ENCODE measurements around the gene MICALL1. TPM values are rescaled to one million over a fixed set of nuclear protein-coding genes. Genes with fewer than 3 reads are reported as not detected.

MICALL1 gene
- total and polyA plus RNA-seq, 2 of the 4 experiments (the other 2 are of a cell fraction): 12.4 to 22.3 TPM

DNA sequence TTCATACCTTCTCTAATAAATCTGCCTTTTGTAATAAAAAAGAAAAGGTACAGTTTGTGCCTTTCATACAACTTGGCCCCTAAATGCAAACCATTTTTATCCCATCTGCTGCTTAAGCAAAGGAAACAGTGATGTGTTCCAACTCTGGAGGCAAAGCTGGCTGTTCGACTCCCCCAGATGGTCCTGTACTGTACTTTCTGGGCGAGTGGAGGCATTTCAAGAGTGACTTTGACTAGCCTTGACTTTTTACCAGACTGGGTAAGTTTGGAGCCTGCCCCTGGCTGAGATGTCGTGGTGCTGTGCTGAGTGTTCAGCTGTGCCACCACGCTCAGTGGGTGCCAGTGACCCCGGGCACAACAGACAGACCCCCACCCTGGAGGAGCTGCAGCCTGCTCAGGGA is 10.2 kb downstream of the MICALL1 start:
- intact Hi-C loops (cut with micrococcal nuclease): no loop called here

More for the DNA sequence above, 10.2 kb downstream of the MICALL1 start:
- Histone ChIP-seq H3K36me3 (ENCODE audit: control insufficient read depth, insufficient read depth, low read length) (peaks cover 54% of the 10 kb centered on the region), H2AFZ (replicated peaks; ENCODE audit: low read length, poor library complexity) (no peak overlapping the region), H3K9ac (ENCODE audit: low read depth, low read length) (no peak overlapping the region), H3K9me3 (ENCODE audit: control insufficient read depth, insufficient read depth, low read length) (no peaks in the 10 kb centered on the region), H3K27me3 (ENCODE audit: control insufficient read depth, insufficient read depth, low read length) (no peaks in the 10 kb centered on the region), H4K5ac (ENCODE audit: low read depth, low read length) (no peak overlapping the region), H3K4me1 (ENCODE audit: control insufficient read depth, insufficient read depth, low read length) (no peaks in the 10 kb centered on the region), H4K20me1 (ENCODE audit: insufficient read depth, low read length) (peaks cover 14% of the 10 kb centered on the region), H3K27ac (ENCODE audit: insufficient read depth, low read length) (no peak overlapping the region), H2BK120ac (ENCODE audit: low read depth, low read length) (no peak overlapping the region), H3K14ac (replicated peaks; ENCODE audit: low read depth, low read length) (no peak overlapping the region), H2AK5ac (ENCODE audit: low read depth, low read length) (no peak overlapping the region), H2BK20ac (ENCODE audit: low read depth, low read length) (no peak overlapping the region), H2AK9ac (replicated peaks; ENCODE audit: low read depth, low read length, poor library complexity) (no peak overlapping the region), H2BK5ac (ENCODE audit: low read depth, low read length, poor library complexity, severe bottlenecking) (no peak overlapping the region), H4K8ac (ENCODE audit: low read depth in 2 of 2, low read length in 2 of 2) (no peak overlapping the region), H3K4me3 (ENCODE audit: insufficient read depth, low read depth, low read length) (no peak overlapping the region), H3K56ac (ENCODE audit: extremely low read depth, insufficient read depth, low read length) (no peak overlapping the region), H3K79me1 (ENCODE audit: low read depth in 1 of 2, low read length in 2 of 2) (peaks cover 13 to 30% of the 10 kb centered on the region in 2 experiments), H3K23ac (ENCODE audit: low read depth, low read length) (no peak overlapping the region), H3K4ac (ENCODE audit: low read depth, low read length) (no peak overlapping the region), H3K9me1 (ENCODE audit: insufficient read depth, low read length) (no peaks in the 10 kb centered on the region; the same call in 1 of the 2 replicates), H2BK15ac (ENCODE audit: low read depth, low read length) (no peak overlapping the region), H3K4me2 (ENCODE audit: low read depth, low read length) (no peak overlapping the region), H3K18ac (ENCODE audit: low read depth, low read length) (no peak overlapping the region), H4K91ac (ENCODE audit: insufficient read depth, low read depth, low read length) (no peak overlapping the region)
- BruUV-seq (replicated peaks): no TSS peak
- dilution Hi-C loops (cut with HindIII; ENCODE audit: low sequenced_read_pairs, unreplicated experiment) (no loop called here), in situ Hi-C loops (cut with MboI; ENCODE audit: low sequenced_read_pairs) (no loop called here)
- CTCF ChIA-PET: no interaction called here
- WGBS, 2 experiments (ENCODE audit: extremely low coverage in 2 of 2, insufficient read length in 1 of 2): 88% methylated on average over 2 of the region's 5 CpGs; no CpG with 5 or more reads in 1 of the 2 experiments
- POLR2A ChIA-PET (ENCODE audit: unreplicated experiment): no interaction called here
- DNase-seq: no peak
- no peak for ATAC-seq (ENCODE audit: low read depth)
- TF ChIP-seq RAD21 (IDR thresholded peaks at IDR 0.05; ENCODE audit: low read length): no peak
- no peak for TF ChIP-seq NFE2L2 (IDR thresholded peaks at IDR 0.05; ENCODE audit: low read depth, low read length)
- TF ChIP-seq CEBPB (IDR thresholded peaks at IDR 0.05; ENCODE audit: low read depth, low read length): no peak
- no peak for TF ChIP-seq MAFK (IDR thresholded peaks at IDR 0.05; ENCODE audit: low read depth, low read length)
- TF ChIP-seq FOS (IDR thresholded peaks at IDR 0.05; ENCODE audit: low read depth, low read length): no peak
- TF ChIP-seq, protein P1, sequence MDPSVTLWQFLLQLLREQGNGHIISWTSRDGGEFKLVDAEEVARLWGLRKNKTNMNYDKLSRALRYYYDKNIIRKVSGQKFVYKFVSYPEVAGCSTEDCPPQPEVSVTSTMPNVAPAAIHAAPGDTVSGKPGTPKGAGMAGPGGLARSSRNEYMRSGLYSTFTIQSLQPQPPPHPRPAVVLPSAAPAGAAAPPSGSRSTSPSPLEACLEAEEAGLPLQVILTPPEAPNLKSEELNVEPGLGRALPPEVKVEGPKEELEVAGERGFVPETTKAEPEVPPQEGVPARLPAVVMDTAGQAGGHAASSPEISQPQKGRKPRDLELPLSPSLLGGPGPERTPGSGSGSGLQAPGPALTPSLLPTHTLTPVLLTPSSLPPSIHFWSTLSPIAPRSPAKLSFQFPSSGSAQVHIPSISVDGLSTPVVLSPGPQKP (IDR thresholded peaks at IDR 0.05; ENCODE audit: borderline replicate concordance, low read depth, low read length): no peak
- TF ChIP-seq RFX5 (IDR thresholded peaks at IDR 0.05; ENCODE audit: low read depth, low read length): no peak
- TF ChIP-seq MAZ (IDR thresholded peaks at IDR 0.05; ENCODE audit: borderline replicate concordance, low read depth, low read length): no peak
- no peak for TF ChIP-seq SMC3 (IDR thresholded peaks at IDR 0.05; ENCODE audit: low read depth, low read length)
- TF ChIP-seq MXI1 (IDR thresholded peaks at IDR 0.05; ENCODE audit: borderline replicate concordance, low read depth, low read length): no peak
- no peak for TF ChIP-seq POLR2A (IDR thresholded peaks at IDR 0.05; ENCODE audit: low read depth, low read length)
- TF ChIP-seq CHD1 (IDR thresholded peaks at IDR 0.05; ENCODE audit: low read depth, low read length): no peak
- TF ChIP-seq, protein P2, sequence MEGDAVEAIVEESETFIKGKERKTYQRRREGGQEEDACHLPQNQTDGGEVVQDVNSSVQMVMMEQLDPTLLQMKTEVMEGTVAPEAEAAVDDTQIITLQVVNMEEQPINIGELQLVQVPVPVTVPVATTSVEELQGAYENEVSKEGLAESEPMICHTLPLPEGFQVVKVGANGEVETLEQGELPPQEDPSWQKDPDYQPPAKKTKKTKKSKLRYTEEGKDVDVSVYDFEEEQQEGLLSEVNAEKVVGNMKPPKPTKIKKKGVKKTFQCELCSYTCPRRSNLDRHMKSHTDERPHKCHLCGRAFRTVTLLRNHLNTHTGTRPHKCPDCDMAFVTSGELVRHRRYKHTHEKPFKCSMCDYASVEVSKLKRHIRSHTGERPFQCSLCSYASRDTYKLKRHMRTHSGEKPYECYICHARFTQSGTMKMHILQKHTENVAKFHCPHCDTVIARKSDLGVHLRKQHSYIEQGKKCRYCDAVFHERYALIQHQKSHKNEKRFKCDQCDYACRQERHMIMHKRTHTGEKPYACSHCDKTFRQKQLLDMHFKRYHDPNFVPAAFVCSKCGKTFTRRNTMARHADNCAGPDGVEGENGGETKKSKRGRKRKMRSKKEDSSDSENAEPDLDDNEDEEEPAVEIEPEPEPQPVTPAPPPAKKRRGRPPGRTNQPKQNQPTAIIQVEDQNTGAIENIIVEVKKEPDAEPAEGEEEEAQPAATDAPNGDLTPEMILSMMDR (conservative IDR thresholded peaks at IDR 0.05; ENCODE audit: low read depth, low read length): no peak
